ENCODE data around the gene MPZL1.

MPZL1 gene

GRCh38 chr1:167752219-167752985 is 30.6 kb downstream of the MPZL1 start:
- DNase-seq: no peak

GRCh38 chr1:167755654-167756053 is 33.9 kb downstream of the MPZL1 start:
- no peak for DNase-seq

- DNase-seq: no peak
Measured at GRCh38 chr1:167756730-167757405, 35.1 kb downstream of the MPZL1 start.

- no peak for DNase-seq
Measured at GRCh38 chr1:167757433-167758309, 35.9 kb downstream of the MPZL1 start.

GRCh38 chr1:167761400-167761799 is 39.6 kb downstream of the MPZL1 start:
- no peak for DNase-seq

- no peak for DNase-seq
Measured at GRCh38 chr1:167762061-167762746, 40.4 kb downstream of the MPZL1 start.

- DNase-seq: no peak
Measured at GRCh38 chr1:167763525-167764220, 41.9 kb downstream of the MPZL1 start.

GRCh38 chr1:167764458-167765330 is 42.9 kb downstream of the MPZL1 start:
- no peak for DNase-seq

- no peak for DNase-seq
Measured at GRCh38 chr1:167765496-167765895, 43.7 kb downstream of the MPZL1 start.

- no peak for DNase-seq
Measured at GRCh38 chr1:167766538-167766937, 44.8 kb downstream of the MPZL1 start.

- DNase-seq: no peak
Measured at GRCh38 chr1:167767761-167768160, 46.0 kb downstream of the MPZL1 start.

GRCh38 chr1:167770127-167770526 is 48.3 kb downstream of the MPZL1 start:
- no peak for DNase-seq

- DNase-seq: no peak
Measured at GRCh38 chr1:167772436-167772835, 50.7 kb downstream of the MPZL1 start.

GRCh38 chr1:167773516-167773915 is 51.7 kb downstream of the MPZL1 start:
- no peak for DNase-seq

GRCh38 chr1:167774710-167775109 is 52.9 kb downstream of the MPZL1 start:
- no peak for DNase-seq

- no peak for DNase-seq
Measured at GRCh38 chr1:167775178-167775577, 53.4 kb downstream of the MPZL1 start.

- no peak for DNase-seq
Measured at GRCh38 chr1:167776151-167776550, 54.4 kb downstream of the MPZL1 start.

- DNase-seq: no peak
Measured at GRCh38 chr1:167776616-167777268, 55.0 kb downstream of the MPZL1 start.

- DNase-seq: no peak
Measured at GRCh38 chr1:167777269-167777650, 55.5 kb downstream of the MPZL1 start.

GRCh38 chr1:167781558-167781957 is 59.8 kb downstream of the MPZL1 start:
- no peak for DNase-seq

GRCh38 chr1:167782946-167783345 is 61.2 kb downstream of the MPZL1 start:
- no peak for DNase-seq

Data from stimulated activated CD8-positive, alpha-beta memory T cell treated with anti-CD3 and anti-CD28 coated beads, Interleukin-4, amount 100 ng/mL, for 48 hours (primary cell).